ENCODE measurements around the gene DTL.
"Not testable (repeated sequence)": the region's sequence is repeated elsewhere in the genome, so short reads cannot be mapped to it uniquely, and the experiment has no call there.

DTL gene

DNA sequence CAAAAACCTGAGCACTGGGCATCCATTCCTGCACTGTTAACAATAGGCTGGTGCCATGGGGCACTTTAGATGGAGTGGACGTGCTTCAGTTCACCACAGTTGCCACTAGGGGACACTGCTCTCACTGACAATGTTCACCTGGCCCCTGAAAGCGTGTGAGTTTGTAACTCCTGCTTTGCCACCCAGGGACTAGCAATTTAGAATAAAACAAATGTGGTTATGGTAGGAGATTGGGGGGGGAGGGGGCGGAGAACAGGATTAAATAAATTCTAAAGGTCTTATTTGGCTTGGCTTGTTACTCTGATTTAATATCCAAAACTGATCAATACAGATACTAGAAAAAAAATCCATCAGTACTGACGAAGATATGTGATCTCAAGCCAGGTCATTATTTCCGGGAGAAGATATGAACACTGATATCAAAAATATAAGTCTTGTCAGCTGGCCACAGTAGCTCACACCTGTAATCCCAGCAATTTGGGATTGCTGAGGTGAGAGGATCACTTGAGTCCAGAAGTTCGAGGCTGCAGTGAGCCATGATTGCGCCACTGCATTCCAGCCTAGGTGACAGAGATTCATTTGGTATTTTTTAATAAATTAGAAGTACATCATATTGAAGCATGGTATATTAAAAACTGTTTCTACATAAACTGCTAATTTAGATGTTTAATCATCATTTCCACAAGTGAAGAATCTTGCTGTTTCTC is 23.4 kb upstream of the DTL start:
- no peak overlapping the region for H3K9ac ChIP-seq (ENCODE audit: low read length in 2 of 2)
- H3K4me1 ChIP-seq (ENCODE audit: control insufficient read depth, insufficient read depth, low read length) = no peaks in the 10 kb centered on the region
- peaks cover 3 to 6% of the 10 kb centered on the region in 2 donors for H3K36me3 ChIP-seq (ENCODE audit: control insufficient read depth in 2 of 2, insufficient read depth in 2 of 2, low read length in 2 of 2)
- no peaks in the 10 kb centered on the region for H3K27me3 ChIP-seq (ENCODE audit: control insufficient read depth in 1 of 2, insufficient read depth in 2 of 2, low read length in 2 of 2)
- H3K4me3 ChIP-seq (ENCODE audit: low read length in 2 of 2) = no peak overlapping the region
- no peak overlapping the region for H3K27ac ChIP-seq (ENCODE audit: low read length)
- no peaks in the 10 kb centered on the region for H3K9me3 ChIP-seq (ENCODE audit: control insufficient read depth in 2 of 2, low read length in 2 of 2)

GRCh38 chr1:212013672-212014071 is 21.9 kb upstream of the DTL start:
- Histone ChIP-seq H3K27ac (ENCODE audit: low read length) (no peak overlapping the region), H3K27me3 (ENCODE audit: control insufficient read depth in 1 of 2, insufficient read depth in 2 of 2, low read length in 2 of 2) (no peaks in the 10 kb centered on the region), H3K36me3 (ENCODE audit: control insufficient read depth in 2 of 2, insufficient read depth in 2 of 2, low read length in 2 of 2) (peaks cover 0 to 3% of the 10 kb centered on the region in 2 donors), H3K9me3 (ENCODE audit: control insufficient read depth in 2 of 2, low read length in 2 of 2) (no peaks in the 10 kb centered on the region), H3K9ac (ENCODE audit: low read length in 2 of 2) (no peak overlapping the region), H3K4me3 (ENCODE audit: low read length in 2 of 2) (no peak overlapping the region), H3K4me1 (ENCODE audit: control insufficient read depth, insufficient read depth, low read length) (no peaks in the 10 kb centered on the region)

DNA sequence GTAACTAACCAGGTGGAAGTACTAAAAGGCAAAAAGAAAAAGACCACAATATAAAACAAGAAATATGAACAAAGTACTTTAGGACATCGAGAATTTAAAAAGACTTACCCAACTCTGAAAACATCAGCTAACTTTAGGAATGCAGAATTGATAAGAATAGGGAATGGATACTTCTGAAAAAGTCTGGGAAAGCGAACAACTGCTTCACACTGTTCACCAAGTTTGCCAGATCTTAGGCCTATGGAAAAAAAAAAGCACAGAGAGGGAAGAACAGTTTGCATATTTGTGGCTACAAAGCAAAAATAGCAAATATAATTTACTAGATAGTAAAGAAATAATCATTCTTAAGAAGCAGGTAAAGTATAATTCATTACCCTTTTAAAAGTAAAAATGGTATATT is 14.6 kb upstream of the DTL start:
- Histone ChIP-seq H3K27me3 (ENCODE audit: control insufficient read depth in 1 of 2, insufficient read depth in 2 of 2, low read length in 2 of 2) (no peaks in the 10 kb centered on the region), H3K36me3 (ENCODE audit: control insufficient read depth in 2 of 2, insufficient read depth in 2 of 2, low read length in 2 of 2) (peaks cover 0 to 3% of the 10 kb centered on the region in 2 donors), H3K4me3 (ENCODE audit: low read length in 2 of 2) (no peak overlapping the region), H3K4me1 (ENCODE audit: control insufficient read depth, insufficient read depth, low read length) (no peaks in the 10 kb centered on the region), H3K27ac (ENCODE audit: low read length) (no peak overlapping the region), H3K9ac (ENCODE audit: low read length in 2 of 2) (no peak overlapping the region), H3K9me3 (ENCODE audit: control insufficient read depth in 2 of 2, low read length in 2 of 2) (no peaks in the 10 kb centered on the region)

DNA sequence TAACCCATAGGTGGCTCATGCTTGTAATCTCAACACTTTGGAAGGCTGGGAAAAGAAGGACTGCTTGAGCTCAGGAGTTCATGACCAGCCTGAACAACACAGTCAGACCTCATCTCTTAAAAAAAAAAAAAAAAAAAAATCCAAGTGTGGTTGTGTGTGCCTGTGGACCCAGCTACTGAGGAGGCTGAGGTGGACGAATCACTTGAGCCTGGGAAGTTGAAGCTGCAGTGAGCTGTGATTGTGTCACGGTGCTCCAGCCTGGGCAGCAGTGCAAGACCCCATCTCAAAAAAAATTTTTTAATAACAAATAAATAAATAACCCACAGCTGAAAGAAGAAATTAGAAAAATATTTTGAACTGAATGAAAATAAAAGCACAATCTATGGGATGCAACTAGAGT is 14.0 kb upstream of the DTL start:
- Histone ChIP-seq H3K4me3 (ENCODE audit: low read length in 2 of 2) (no peak overlapping the region), H3K9me3 (ENCODE audit: control insufficient read depth in 2 of 2, low read length in 2 of 2) (no peaks in the 10 kb centered on the region), H3K9ac (ENCODE audit: low read length in 2 of 2) (no peak overlapping the region), H3K27me3 (ENCODE audit: control insufficient read depth in 1 of 2, insufficient read depth in 2 of 2, low read length in 2 of 2) (no peaks in the 10 kb centered on the region), H3K4me1 (ENCODE audit: control insufficient read depth, insufficient read depth, low read length) (no peaks in the 10 kb centered on the region), H3K27ac (ENCODE audit: low read length) (no peak overlapping the region), H3K36me3 (ENCODE audit: control insufficient read depth in 2 of 2, insufficient read depth in 2 of 2, low read length in 2 of 2) (no peaks in the 10 kb centered on the region)

GRCh38 chr1:212022908-212023307 is 12.6 kb upstream of the DTL start:
- not testable (repeated sequence) for H3K36me3 ChIP-seq (ENCODE audit: control insufficient read depth in 2 of 2, insufficient read depth in 2 of 2, low read length in 2 of 2); H3K4me1 ChIP-seq (ENCODE audit: control insufficient read depth, insufficient read depth, low read length); H3K9ac ChIP-seq (ENCODE audit: low read length in 2 of 2); H3K9me3 ChIP-seq (ENCODE audit: control insufficient read depth in 2 of 2, low read length in 2 of 2); H3K4me3 ChIP-seq (ENCODE audit: low read length in 2 of 2); H3K27ac ChIP-seq (ENCODE audit: low read length); H3K27me3 ChIP-seq (ENCODE audit: control insufficient read depth in 1 of 2, insufficient read depth in 2 of 2, low read length in 2 of 2)

- Histone ChIP-seq H3K27me3 (ENCODE audit: control insufficient read depth in 1 of 2, insufficient read depth in 2 of 2, low read length in 2 of 2) (no peaks in the 10 kb centered on the region), H3K36me3 (ENCODE audit: control insufficient read depth in 2 of 2, insufficient read depth in 2 of 2, low read length in 2 of 2) (no peaks in the 10 kb centered on the region), H3K9ac (ENCODE audit: low read length in 2 of 2) (no peak overlapping the region), H3K9me3 (ENCODE audit: control insufficient read depth in 2 of 2, low read length in 2 of 2) (no peaks in the 10 kb centered on the region), H3K27ac (ENCODE audit: low read length) (no peak overlapping the region), H3K4me1 (ENCODE audit: control insufficient read depth, insufficient read depth, low read length) (no peaks in the 10 kb centered on the region), H3K4me3 (ENCODE audit: low read length in 2 of 2) (no peak overlapping the region)
These were observed 10.9 kb upstream of the DTL start for GRCh38 chr1:212024469-212025149.

DNA sequence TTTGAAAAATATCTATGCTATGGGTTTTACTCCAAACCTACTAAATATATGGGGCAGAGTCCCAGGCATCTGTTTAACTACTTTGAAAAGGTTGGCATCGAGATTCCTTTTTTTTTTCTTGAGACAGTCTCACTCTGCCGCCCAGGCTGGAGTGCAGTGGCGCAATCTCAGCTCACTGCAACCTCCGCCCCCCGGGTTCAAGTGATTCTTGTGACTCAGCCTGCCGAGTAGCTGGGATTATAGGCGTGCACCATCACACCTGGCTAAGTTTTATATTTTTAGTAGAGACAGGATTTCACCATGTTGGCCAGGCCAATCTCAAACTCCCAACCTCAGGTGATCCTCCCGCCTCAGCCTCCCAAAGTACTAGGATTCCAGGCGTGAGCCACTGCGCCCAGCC is 7.8 kb upstream of the DTL start:
- H3K4me1 ChIP-seq (ENCODE audit: control insufficient read depth, insufficient read depth, low read length); H3K9me3 ChIP-seq (ENCODE audit: control insufficient read depth in 2 of 2, low read length in 2 of 2); H3K36me3 ChIP-seq (ENCODE audit: control insufficient read depth in 2 of 2, insufficient read depth in 2 of 2, low read length in 2 of 2); H3K27ac ChIP-seq (ENCODE audit: low read length); H3K27me3 ChIP-seq (ENCODE audit: control insufficient read depth in 1 of 2, insufficient read depth in 2 of 2, low read length in 2 of 2); H3K4me3 ChIP-seq (ENCODE audit: low read length in 2 of 2); H3K9ac ChIP-seq (ENCODE audit: low read length in 2 of 2): not testable (repeated sequence)

DNA sequence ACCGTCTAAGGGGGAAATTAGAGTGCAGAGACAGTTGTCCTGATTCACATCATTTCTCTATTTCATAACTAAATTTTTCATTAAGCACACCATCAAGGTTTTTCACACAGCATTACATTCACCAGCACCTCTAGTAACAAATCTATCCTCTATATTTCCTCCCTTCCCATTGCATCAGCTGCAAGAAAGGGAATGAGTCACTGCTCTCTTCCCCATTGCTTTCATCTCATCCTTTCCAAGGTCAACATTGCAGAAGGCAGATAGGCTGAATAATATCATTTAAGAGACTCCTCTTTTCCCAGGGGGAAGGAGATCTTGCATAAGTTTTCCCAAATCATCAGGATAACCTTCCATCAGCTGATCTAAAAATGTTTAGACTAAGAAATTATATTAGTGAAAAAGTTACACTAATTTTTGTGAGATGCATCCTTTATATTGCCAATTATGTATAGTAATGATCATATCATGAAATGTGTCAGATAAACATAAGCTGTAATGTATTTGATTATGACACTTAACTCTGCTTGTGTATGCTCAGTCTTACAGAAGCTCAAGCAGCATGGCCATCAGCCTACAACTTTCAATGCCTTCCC is 4.5 kb upstream of the DTL start:
- Histone ChIP-seq H3K4me1 (ENCODE audit: control insufficient read depth, insufficient read depth, low read length) (peaks cover 4% of the 10 kb centered on the region), H3K9me3 (ENCODE audit: control insufficient read depth in 2 of 2, low read length in 2 of 2) (no peaks in the 10 kb centered on the region), H3K27ac (ENCODE audit: low read length) (no peak overlapping the region), H3K36me3 (ENCODE audit: control insufficient read depth in 2 of 2, insufficient read depth in 2 of 2, low read length in 2 of 2) (no peaks in the 10 kb centered on the region), H3K27me3 (ENCODE audit: control insufficient read depth in 1 of 2, insufficient read depth in 2 of 2, low read length in 2 of 2) (no peaks in the 10 kb centered on the region), H3K9ac (ENCODE audit: low read length in 2 of 2) (no peak overlapping the region), H3K4me3 (ENCODE audit: low read length in 2 of 2) (no peak overlapping the region)

GRCh38 chr1:212034516-212035122 is 929 bp upstream of the DTL start:
- Histone ChIP-seq H3K9me3 (ENCODE audit: control insufficient read depth in 2 of 2, low read length in 2 of 2) (no peaks in the 10 kb centered on the region), H3K27ac (ENCODE audit: low read length) (peak overlapping the region; percentile 74), H3K4me3 (ENCODE audit: low read length in 2 of 2) (peak overlapping the region; percentile 90 to 94), H3K36me3 (ENCODE audit: control insufficient read depth in 2 of 2, insufficient read depth in 2 of 2, low read length in 2 of 2) (no peaks in the 10 kb centered on the region), H3K9ac (ENCODE audit: low read length in 2 of 2) (peak overlapping the region; percentile 70 to 81), H3K4me1 (ENCODE audit: control insufficient read depth, insufficient read depth, low read length) (peaks cover 5% of the 10 kb centered on the region), H3K27me3 (ENCODE audit: control insufficient read depth in 1 of 2, insufficient read depth in 2 of 2, low read length in 2 of 2) (no peaks in the 10 kb centered on the region)

GRCh38 chr1:212035835-212036605 is 472 bp downstream of the DTL start:
- Histone ChIP-seq H3K27ac (ENCODE audit: low read length) (no peak overlapping the region), H3K4me1 (ENCODE audit: control insufficient read depth, insufficient read depth, low read length) (peaks cover 5% of the 10 kb centered on the region), H3K36me3 (ENCODE audit: control insufficient read depth in 2 of 2, insufficient read depth in 2 of 2, low read length in 2 of 2) (no peaks in the 10 kb centered on the region)

More at GRCh38 chr1:212035835-212036605, 472 bp downstream of the DTL start:
- Histone ChIP-seq H3K9ac (ENCODE audit: low read length in 2 of 2) (peak overlapping the region; percentile 13 to 65), H3K9me3 (ENCODE audit: control insufficient read depth in 2 of 2, low read length in 2 of 2) (no peaks in the 10 kb centered on the region), H3K4me3 (ENCODE audit: low read length in 2 of 2) (peak overlapping the region; percentile 80 to 90), H3K27me3 (ENCODE audit: control insufficient read depth in 1 of 2, insufficient read depth in 2 of 2, low read length in 2 of 2) (no peaks in the 10 kb centered on the region)
